H9 (cell line): Measurements from ENCODE around the gene PREX1. TPM values are rescaled to one million over a fixed set of nuclear protein-coding genes. Genes with fewer than 3 reads are reported as not detected.

Experiments used
- DNase-seq: peaks from one replicate; pipeline ENCODE4 v3.0.0-alpha.2; 2017
- H2AFZ ChIP-seq: one replicate; pipeline ENCODE4 v1.6.1; 2013; ENCODE audit warnings: mild to moderate bottlenecking, low read length, control low read depth, moderate library complexity
- H2AK5ac ChIP-seq: 2 replicates; pipeline ENCODE4 v1.6.1; 2013; ENCODE audit warnings: low read length, control low read depth, mixed read lengths; ENCODE audit not compliant: insufficient read length
- H2BK120ac ChIP-seq: one replicate; pipeline ENCODE4 v1.6.1; 2013; ENCODE audit warnings: low read depth, mild to moderate bottlenecking, low read length, control low read depth, inconsistent platforms; ENCODE audit not compliant: poor library complexity, severe bottlenecking
- H2BK12ac ChIP-seq: 2 replicates; pipeline ENCODE4 v1.6.1; 2013; ENCODE audit warnings: low read length, control low read depth, mixed read lengths, low read depth; ENCODE audit not compliant: insufficient read length
- H2BK15ac ChIP-seq: 2 replicates; pipeline ENCODE4 v1.6.1; 2013; ENCODE audit warnings: low read depth, low read length, control low read depth
- H2BK20ac ChIP-seq: one replicate; pipeline ENCODE4 v1.6.1; 2013; ENCODE audit warnings: low read depth, mild to moderate bottlenecking, low read length, control low read depth, inconsistent platforms; ENCODE audit not compliant: poor library complexity, severe bottlenecking
- H2BK5ac ChIP-seq: 2 replicates; pipeline ENCODE4 v1.6.1; 2013; ENCODE audit warnings: low read length, control low read depth, mixed read lengths; ENCODE audit not compliant: insufficient read length
- H3K14ac ChIP-seq: 2 replicates; pipeline ENCODE4 v1.6.1; 2013; ENCODE audit warnings: low read length, control low read depth; ENCODE audit not compliant: insufficient read depth
- H3K18ac ChIP-seq: 2 replicates; pipeline ENCODE4 v1.6.1; 2013; ENCODE audit warnings: low read depth, mild to moderate bottlenecking, mixed read lengths, low read length, control low read depth; ENCODE audit not compliant: insufficient read length
- H3K23ac ChIP-seq: 2 replicates; pipeline ENCODE4 v1.6.1; 2013; ENCODE audit warnings: low read length, control low read depth, mixed read lengths, low read depth; ENCODE audit not compliant: insufficient read length
- H3K23me2 ChIP-seq: 2 replicates; pipeline ENCODE4 v1.6.1; 2013; ENCODE audit warnings: low read depth, mild to moderate bottlenecking, mixed read lengths, low read length, control low read depth; ENCODE audit not compliant: insufficient read length, poor library complexity, severe bottlenecking
- H3K27ac ChIP-seq: 2 replicates; pipeline ENCODE4 v1.5.1; 2013; ENCODE audit warnings: low read length, control low read depth, mixed read lengths, low read depth; ENCODE audit not compliant: insufficient read length
- H3K27me3 ChIP-seq: 2 replicates; pipeline ENCODE4 v1.6.1; 2013; ENCODE audit warnings: low read length, control low read depth, inconsistent platforms; ENCODE audit not compliant: insufficient read depth
- H3K4ac ChIP-seq: 2 replicates; pipeline ENCODE4 v1.6.1; 2013; ENCODE audit warnings: low read depth, mild to moderate bottlenecking, control low read depth, inconsistent platforms, low read length, moderate library complexity
- H3K4me1 ChIP-seq: 2 replicates; pipeline ENCODE4 v1.6.1; 2013; ENCODE audit warnings: low read length, control low read depth, inconsistent platforms; ENCODE audit not compliant: insufficient read depth
- H3K4me2 ChIP-seq: 2 replicates; pipeline ENCODE4 v1.6.1; 2013; ENCODE audit warnings: low read length, control low read depth, mixed read lengths; ENCODE audit not compliant: insufficient read length, insufficient read depth
- H3K56ac ChIP-seq: 2 replicates; pipeline ENCODE4 v1.6.1; 2013; ENCODE audit warnings: low read depth, mild to moderate bottlenecking, mixed read lengths, low read length, control low read depth; ENCODE audit not compliant: insufficient read length
- H3K79me1 ChIP-seq: 2 replicates; pipeline ENCODE4 v1.6.1; 2013; ENCODE audit warnings: low read depth, mild to moderate bottlenecking, moderate library complexity, low read length, control low read depth, inconsistent platforms; ENCODE audit not compliant: insufficient read depth, poor library complexity, severe bottlenecking
- H3K79me2 ChIP-seq: 2 replicates; pipeline ENCODE4 v1.6.1; 2013; ENCODE audit warnings: low read length, control low read depth, inconsistent platforms; ENCODE audit not compliant: insufficient read depth
- H3K9ac ChIP-seq: 2 replicates; pipeline ENCODE4 v1.6.1; 2013; ENCODE audit warnings: low read length, control low read depth, mixed read lengths; ENCODE audit not compliant: insufficient read length; ENCODE audit errors: extremely low read depth
- H3K9me3 ChIP-seq: one replicate; pipeline ENCODE4 v1.6.1; 2013; ENCODE audit warnings: low read depth, low read length, inconsistent platforms; ENCODE audit not compliant: control insufficient read depth
- H3T11ph ChIP-seq: one replicate; pipeline ENCODE4 v1.6.1; 2013; ENCODE audit warnings: mild to moderate bottlenecking, low read length, control low read depth, inconsistent platforms
- H4K20me1 ChIP-seq: one replicate; pipeline ENCODE4 v1.6.1; 2013; ENCODE audit not compliant: control insufficient read depth, insufficient read length, insufficient read depth
- H4K5ac ChIP-seq: 2 replicates; pipeline ENCODE4 v1.6.1; 2013; ENCODE audit warnings: low read depth, mild to moderate bottlenecking, mixed read lengths, low read length, control low read depth; ENCODE audit not compliant: insufficient read length
- H4K8ac ChIP-seq: replicated peaks from 2 replicates; pipeline ENCODE4 v1.6.1; 2013; ENCODE audit warnings: low read length, control low read depth, mixed read lengths, low read depth; ENCODE audit not compliant: insufficient read length
- H4K91ac ChIP-seq: 2 replicates; pipeline ENCODE4 v1.6.1; 2013; ENCODE audit warnings: low read depth, mild to moderate bottlenecking, moderate library complexity, mixed read lengths, low read length, control low read depth; ENCODE audit not compliant: insufficient read length
- H3K27ac Mint-ChIP-seq, 3 experiments: 2 replicates in 2 of 3; 3 replicates in 1 of 3; pipeline ENCODE4 v1.8.0; 2020 to 2021; ENCODE audit warnings: mixed read lengths in 3 of 3, mild to moderate bottlenecking in 1 of 3, moderate library complexity in 1 of 3
- H3K27me3 Mint-ChIP-seq: 2 replicates; pipeline ENCODE4 v1.8.0; 2021; ENCODE audit warnings: low read depth, mild to moderate bottlenecking, moderate library complexity, mixed read lengths
- H3K36me3 Mint-ChIP-seq, 3 experiments: 2 replicates in 2 of 3; 3 replicates in 1 of 3; pipeline ENCODE4 v1.8.0; 2020 to 2021; ENCODE audit warnings: low read depth in 3 of 3, mixed read lengths in 3 of 3; ENCODE audit not compliant: insufficient read depth in 1 of 3
- H3K4me1 Mint-ChIP-seq, 2 experiments: 2 replicates each; pipeline ENCODE4 v1.8.0; 2020; ENCODE audit warnings: mixed read lengths in 2 of 2
- H3K4me3 Mint-ChIP-seq, 2 experiments: 2 replicates in 1 of 2; 3 replicates in 1 of 2; pipeline ENCODE4 v1.8.0; 2020 to 2021; ENCODE audit warnings: mild to moderate bottlenecking in 2 of 2, mixed read lengths in 2 of 2, moderate library complexity in 1 of 2
- H3K9me3 Mint-ChIP-seq, 2 experiments: 2 replicates in 1 of 2; 3 replicates in 1 of 2; pipeline ENCODE4 v1.8.0; 2020; ENCODE audit warnings: mild to moderate bottlenecking in 2 of 2, mixed read lengths in 2 of 2, moderate library complexity in 1 of 2
- WGBS: extraction: QIAGEN DNeasy Blood & Tissue Kit; methylation state at CpG from one replicate; pipeline ENCODE4 v1.1.7; 2013; ENCODE audit warnings: missing lambda C conversion rate, low lambda C conversion rate, mixed read lengths; ENCODE audit not compliant: insufficient read length; ENCODE audit errors: extremely low coverage; 5-methylcytosine and 5-hydroxymethylcytosine counted together
- total RNA-seq: library from RNA; stranded (reverse); gene quantifications from 2 replicates; pipeline ENCODE4 v1.2.1, GENCODE V29; 2021
- TF ChIP-seq, protein P1 (sequence below): fragments of 200-600 bp; sonication (generic); conservative IDR thresholded peaks from 3 replicates; pipeline ENCODE4 v1.8.0; 2021; ENCODE audit warnings: antibody characterized with exemption, mild to moderate bottlenecking

The PREX1 gene
- total RNA-seq, 1 experiment from 2014 or later = 6.6 TPM

- H4K5ac ChIP-seq = no peak overlapping the region
- H2BK5ac ChIP-seq = no peak overlapping the region
- Mint-ChIP-seq H3K36me3 (peaks cover 0 to 10% (median 8%) of the 10 kb centered on the region in 3 experiments; a peak in 5 of 7 replicates), H3K4me3 (no peak overlapping the region), H3K27ac (no peak overlapping the region), H3K4me1 (peaks cover 4% of the 10 kb centered on the region in 2 experiments; a peak in 2 of 4 replicates), H3K27me3 (no peaks in the 10 kb centered on the region; the same call in 1 of the 2 replicates), H3K9me3 (peaks cover 4 to 7% of the 10 kb centered on the region in 2 experiments; a peak in 3 of 5 replicates)
- H3K56ac ChIP-seq = no peak overlapping the region
- no peak overlapping the region for H3K9ac ChIP-seq
- no peaks in the 10 kb centered on the region for H3K79me2 ChIP-seq
- H2BK15ac ChIP-seq = no peak overlapping the region
- TF ChIP-seq, protein P1, sequence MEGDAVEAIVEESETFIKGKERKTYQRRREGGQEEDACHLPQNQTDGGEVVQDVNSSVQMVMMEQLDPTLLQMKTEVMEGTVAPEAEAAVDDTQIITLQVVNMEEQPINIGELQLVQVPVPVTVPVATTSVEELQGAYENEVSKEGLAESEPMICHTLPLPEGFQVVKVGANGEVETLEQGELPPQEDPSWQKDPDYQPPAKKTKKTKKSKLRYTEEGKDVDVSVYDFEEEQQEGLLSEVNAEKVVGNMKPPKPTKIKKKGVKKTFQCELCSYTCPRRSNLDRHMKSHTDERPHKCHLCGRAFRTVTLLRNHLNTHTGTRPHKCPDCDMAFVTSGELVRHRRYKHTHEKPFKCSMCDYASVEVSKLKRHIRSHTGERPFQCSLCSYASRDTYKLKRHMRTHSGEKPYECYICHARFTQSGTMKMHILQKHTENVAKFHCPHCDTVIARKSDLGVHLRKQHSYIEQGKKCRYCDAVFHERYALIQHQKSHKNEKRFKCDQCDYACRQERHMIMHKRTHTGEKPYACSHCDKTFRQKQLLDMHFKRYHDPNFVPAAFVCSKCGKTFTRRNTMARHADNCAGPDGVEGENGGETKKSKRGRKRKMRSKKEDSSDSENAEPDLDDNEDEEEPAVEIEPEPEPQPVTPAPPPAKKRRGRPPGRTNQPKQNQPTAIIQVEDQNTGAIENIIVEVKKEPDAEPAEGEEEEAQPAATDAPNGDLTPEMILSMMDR = no peak
- H3K27ac ChIP-seq = no peak overlapping the region
- H3K79me1 ChIP-seq = no peaks in the 10 kb centered on the region
- H3K18ac ChIP-seq = no peak overlapping the region
- H3K23ac ChIP-seq = no peak overlapping the region
- no peak overlapping the region for H3K14ac ChIP-seq
- H4K91ac ChIP-seq = peak overlapping the region; percentile 54
- no peak overlapping the region for H3K4ac ChIP-seq
- WGBS = no CpG with 5 or more reads among the region's 9 CpGs
- H2AK5ac ChIP-seq = no peak overlapping the region
- H3K4me2 ChIP-seq = no peak overlapping the region
- no peak overlapping the region for H2BK20ac ChIP-seq
- H3K23me2 ChIP-seq = no peaks in the 10 kb centered on the region
- no peaks in the 10 kb centered on the region for H3K27me3 ChIP-seq
- H4K20me1 ChIP-seq = no peaks in the 10 kb centered on the region
- H3K9me3 ChIP-seq = no peaks in the 10 kb centered on the region
- no peak overlapping the region for H2BK12ac ChIP-seq
- DNase-seq = no peak
- no peak overlapping the region for H3T11ph ChIP-seq
- H2AFZ ChIP-seq = no peak overlapping the region
- H3K4me1 ChIP-seq = no peaks in the 10 kb centered on the region
- no peak overlapping the region for H4K8ac ChIP-seq
- no peak overlapping the region for H2BK120ac ChIP-seq
These were observed 169.7 kb downstream of the PREX1 start for GRCh38 chr20:48658198-48658476.
